ENCODE results near the gene IL20RA. TPM values are rescaled to one million over a fixed set of nuclear protein-coding genes. Genes with fewer than 3 reads are reported as not detected.

Gene IL20RA
- total and polyA plus RNA-seq, 2 of the 13 experiments (the other 11 are each of a cell fraction or from before 2014, with no cell fraction given): not detected

- TF ChIP-seq ZNF280B (CRISPR knock-in tag; IDR thresholded peaks at IDR 0.05; ENCODE audit: borderline replicate concordance): no peak
- no peak for TF ChIP-seq ZNF878 (CRISPR knock-in tag; IDR thresholded peaks at IDR 0.05)
- TF ChIP-seq ZNF841 (CRISPR knock-in tag; IDR thresholded peaks at IDR 0.05; ENCODE audit: borderline replicate concordance): no peak
- no peak for TF ChIP-seq ZNF550 (CRISPR knock-in tag; IDR thresholded peaks at IDR 0.05; ENCODE audit: borderline replicate concordance)
- TF ChIP-seq, protein P1, sequence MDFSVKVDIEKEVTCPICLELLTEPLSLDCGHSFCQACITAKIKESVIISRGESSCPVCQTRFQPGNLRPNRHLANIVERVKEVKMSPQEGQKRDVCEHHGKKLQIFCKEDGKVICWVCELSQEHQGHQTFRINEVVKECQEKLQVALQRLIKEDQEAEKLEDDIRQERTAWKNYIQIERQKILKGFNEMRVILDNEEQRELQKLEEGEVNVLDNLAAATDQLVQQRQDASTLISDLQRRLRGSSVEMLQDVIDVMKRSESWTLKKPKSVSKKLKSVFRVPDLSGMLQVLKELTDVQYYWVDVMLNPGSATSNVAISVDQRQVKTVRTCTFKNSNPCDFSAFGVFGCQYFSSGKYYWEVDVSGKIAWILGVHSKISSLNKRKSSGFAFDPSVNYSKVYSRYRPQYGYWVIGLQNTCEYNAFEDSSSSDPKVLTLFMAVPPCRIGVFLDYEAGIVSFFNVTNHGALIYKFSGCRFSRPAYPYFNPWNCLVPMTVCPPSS (IDR thresholded peaks at IDR 0.05): no peak
- no peak for TF ChIP-seq BRD4 (CRISPR knock-in tag; IDR thresholded peaks at IDR 0.05)
- TF ChIP-seq ZXDC (CRISPR knock-in tag; IDR thresholded peaks at IDR 0.05): no peak
- TF ChIP-seq ZNF292 (CRISPR knock-in tag; IDR thresholded peaks at IDR 0.05; ENCODE audit: borderline replicate concordance, low read depth): no peak
- TF ChIP-seq ZNF569 (CRISPR knock-in tag; IDR thresholded peaks at IDR 0.05; ENCODE audit: borderline replicate concordance): no peak
- 0 out of 2 replicates have a peak, but pooled peaks have one; percentile 28 for TF ChIP-seq REPIN1 (CRISPR knock-in tag; IDR thresholded peaks at IDR 0.05; ENCODE audit: borderline replicate concordance, low read depth)
- TF ChIP-seq ZNF576 (CRISPR knock-in tag; IDR thresholded peaks at IDR 0.05): no peak
- TF ChIP-seq ZNF549 (CRISPR knock-in tag; IDR thresholded peaks at IDR 0.05): no peak
- no peak for TF ChIP-seq TFAP4 (IDR thresholded peaks at IDR 0.05; ENCODE audit: borderline replicate concordance, low read depth)
- no peak for TF ChIP-seq KLF6 (CRISPR knock-in tag; IDR thresholded peaks at IDR 0.05)
- TF ChIP-seq GATA4 (IDR thresholded peaks at IDR 0.05; ENCODE audit: borderline replicate concordance, low read depth): no peak
- no peak for TF ChIP-seq GATAD1 (CRISPR knock-in tag; IDR thresholded peaks at IDR 0.05)
- TF ChIP-seq ZNF629 (CRISPR knock-in tag; conservative IDR thresholded peaks at IDR 0.05): no peak
- no peak for TF ChIP-seq SOX6 (IDR thresholded peaks at IDR 0.05)
- no peak for TF ChIP-seq SOX6 (CRISPR knock-in tag; IDR thresholded peaks at IDR 0.05)
- no peak for TF ChIP-seq RARA (CRISPR knock-in tag; IDR thresholded peaks at IDR 0.05)
Observed at GRCh38 chr6:137076277-137077068, 31.7 kb upstream of the IL20RA start (continued).
